Endothelial cell of umbilical vein (primary cell): Measurements from ENCODE around the gene NTF4.
"Not testable (repeated sequence)": the region's sequence is repeated elsewhere in the genome, so short reads cannot be mapped to it uniquely, and the experiment has no call there.

Source experiments
- POLR2A ChIP-seq: IDR thresholded peaks from 2 replicates; pipeline ENCODE4 v1.6.1; 2012; ENCODE audit warnings: low read depth, mild to moderate bottlenecking, control low read depth, low read length
- POLR2AphosphoS5 ChIP-seq: IDR thresholded peaks from 2 replicates; pipeline ENCODE4 v1.6.1; 2012; ENCODE audit warnings: low read depth, mild to moderate bottlenecking, control low read depth, low read length, moderate library complexity; ENCODE audit not compliant: insufficient read depth
- TF ChIP-seq, protein P1 (sequence below), 2 donors: IDR thresholded peaks; 1 replicate in 1 of 2; 2 replicates in 1 of 2; pipeline ENCODE4 v1.5.1; 2011; ENCODE audit warnings: low read length in 2 of 2, mild to moderate bottlenecking in 2 of 2, moderate library complexity in 2 of 2, control low read depth in 1 of 2, inconsistent platforms in 1 of 2, low read depth in 1 of 2; ENCODE audit not compliant: insufficient read depth in 1 of 2; ENCODE audit errors: extremely low read depth in 1 of 2

DNA sequence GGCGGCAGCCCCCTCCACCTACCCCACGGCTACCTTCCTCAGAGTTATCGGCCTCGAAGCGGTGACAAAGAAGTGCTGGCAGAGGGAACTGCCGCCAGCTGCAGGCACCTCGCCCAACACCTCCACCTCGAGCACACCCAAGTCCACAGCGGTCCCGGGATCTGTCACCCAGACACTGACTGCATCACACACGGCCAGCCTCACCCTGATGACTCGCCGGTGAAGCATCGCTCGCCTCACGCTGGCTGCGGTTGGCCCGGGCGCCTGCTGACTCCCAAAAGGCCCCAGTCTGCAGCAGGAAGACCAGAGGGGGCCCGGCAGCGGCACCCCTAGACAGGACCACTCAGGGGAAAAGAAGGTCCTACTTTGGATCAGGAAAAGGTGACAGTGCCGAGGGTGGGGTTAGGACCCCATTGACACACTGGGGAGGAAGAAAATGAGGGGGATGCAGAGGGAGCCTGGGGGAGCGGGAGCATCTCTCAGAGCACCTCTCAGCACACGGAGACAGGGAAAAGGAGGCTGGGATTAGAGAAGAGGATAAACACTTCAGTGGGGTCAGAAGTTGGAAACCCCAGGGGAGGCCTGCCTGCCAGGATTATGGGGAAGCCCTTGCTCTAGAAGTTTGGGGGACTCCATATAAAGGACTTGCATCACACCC is 14.1 kb downstream of the NTF4 start:
- TF ChIP-seq, protein P1, sequence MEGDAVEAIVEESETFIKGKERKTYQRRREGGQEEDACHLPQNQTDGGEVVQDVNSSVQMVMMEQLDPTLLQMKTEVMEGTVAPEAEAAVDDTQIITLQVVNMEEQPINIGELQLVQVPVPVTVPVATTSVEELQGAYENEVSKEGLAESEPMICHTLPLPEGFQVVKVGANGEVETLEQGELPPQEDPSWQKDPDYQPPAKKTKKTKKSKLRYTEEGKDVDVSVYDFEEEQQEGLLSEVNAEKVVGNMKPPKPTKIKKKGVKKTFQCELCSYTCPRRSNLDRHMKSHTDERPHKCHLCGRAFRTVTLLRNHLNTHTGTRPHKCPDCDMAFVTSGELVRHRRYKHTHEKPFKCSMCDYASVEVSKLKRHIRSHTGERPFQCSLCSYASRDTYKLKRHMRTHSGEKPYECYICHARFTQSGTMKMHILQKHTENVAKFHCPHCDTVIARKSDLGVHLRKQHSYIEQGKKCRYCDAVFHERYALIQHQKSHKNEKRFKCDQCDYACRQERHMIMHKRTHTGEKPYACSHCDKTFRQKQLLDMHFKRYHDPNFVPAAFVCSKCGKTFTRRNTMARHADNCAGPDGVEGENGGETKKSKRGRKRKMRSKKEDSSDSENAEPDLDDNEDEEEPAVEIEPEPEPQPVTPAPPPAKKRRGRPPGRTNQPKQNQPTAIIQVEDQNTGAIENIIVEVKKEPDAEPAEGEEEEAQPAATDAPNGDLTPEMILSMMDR (IDR thresholded peaks at IDR 0.05; ENCODE audit: extremely low read depth in 1 of 2, insufficient read depth in 1 of 2, low read depth in 1 of 2, low read length in 2 of 2) = not testable (repeated sequence)
- TF ChIP-seq POLR2AphosphoS5, POLR2A: not testable (repeated sequence)
